ENCODE measurements around the gene TPI1.
"Not testable (repeated sequence)": the region's sequence is repeated elsewhere in the genome, so short reads cannot be mapped to it uniquely, and the experiment has no call there.

TPI1 gene

DNA sequence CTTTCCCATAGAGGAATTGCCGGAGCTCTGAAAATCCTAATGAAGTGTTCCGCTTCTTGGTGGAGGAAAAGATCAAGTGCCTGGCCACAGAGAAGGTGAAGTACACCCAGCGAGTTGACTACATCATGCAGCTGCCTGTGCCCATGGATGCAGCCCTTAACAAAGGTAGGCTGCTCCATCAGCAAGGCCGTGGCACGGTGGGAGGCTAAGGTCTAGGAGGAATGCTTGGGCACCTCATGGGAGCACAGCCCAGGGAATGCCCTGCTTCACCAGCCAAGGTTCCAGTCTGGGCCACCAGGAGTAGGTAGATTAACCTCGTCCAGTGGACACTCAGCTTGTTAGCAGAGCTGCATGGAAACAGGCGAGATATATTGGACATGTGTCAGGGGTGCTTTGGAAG, 6.4 kb upstream of the TPI1 start:
- DNase-seq: no peak
- intact Hi-C loops (cut with DNase I): no loop called here

- intact Hi-C loops (cut with DNase I): no loop called here
- DNase-seq: no peak
Observed at GRCh38 chr12:6861391-6861790, 5.9 kb upstream of the TPI1 start.

- intact Hi-C loops (cut with DNase I): no loop called here
- DNase-seq: no peak
Observed at GRCh38 chr12:6863033-6863432, 4.3 kb upstream of the TPI1 start.

GRCh38 chr12:6863586-6864321, 3.6 kb upstream of the TPI1 start:
- DNase-seq: no peak
- intact Hi-C loops (cut with DNase I): no loop called here

- DNase-seq; intact Hi-C loops (cut with DNase I): not testable (repeated sequence)
Observed at GRCh38 chr12:6865307-6865706, 2.0 kb upstream of the TPI1 start.

DNA sequence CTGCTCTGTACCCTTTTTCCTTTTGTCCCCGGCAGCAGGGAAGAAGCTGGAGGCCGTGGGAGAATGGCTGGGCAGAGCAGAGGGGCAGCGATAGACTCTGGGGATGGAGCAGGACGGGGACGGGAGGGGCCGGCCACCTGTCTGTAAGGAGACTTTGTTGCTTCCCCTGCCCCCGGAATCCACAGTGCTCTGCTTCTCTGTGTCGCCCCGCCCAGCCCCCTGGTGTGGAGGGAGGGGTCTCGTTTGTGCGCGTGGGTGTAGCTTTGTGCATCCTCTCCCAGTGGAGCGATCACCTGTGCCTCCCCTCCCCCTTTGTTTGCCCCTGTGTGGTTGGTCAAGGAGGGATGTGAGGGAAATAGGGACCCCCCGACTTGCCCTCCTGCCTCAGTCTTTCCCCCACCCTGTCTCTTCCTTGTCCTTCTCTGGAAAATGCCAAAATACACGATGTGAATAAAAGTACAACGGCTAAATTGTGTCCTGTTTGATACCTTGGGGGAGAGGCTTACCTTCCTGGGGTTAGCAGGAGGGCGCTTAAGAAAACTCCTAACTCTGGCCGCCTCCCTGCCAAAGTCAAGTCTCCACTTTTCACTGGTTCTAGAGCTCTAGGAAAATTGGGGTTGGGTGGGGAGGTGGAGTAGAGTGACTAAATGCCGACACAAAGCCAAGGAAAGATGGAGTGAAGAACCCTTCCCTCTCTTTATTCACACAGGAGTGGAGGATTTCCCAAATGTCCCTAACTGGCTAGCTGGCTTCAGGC, 990 bp upstream of the TPI1 start:
- DNase-seq: no peak
- intact Hi-C loops (cut with DNase I): no loop called here

DNA sequence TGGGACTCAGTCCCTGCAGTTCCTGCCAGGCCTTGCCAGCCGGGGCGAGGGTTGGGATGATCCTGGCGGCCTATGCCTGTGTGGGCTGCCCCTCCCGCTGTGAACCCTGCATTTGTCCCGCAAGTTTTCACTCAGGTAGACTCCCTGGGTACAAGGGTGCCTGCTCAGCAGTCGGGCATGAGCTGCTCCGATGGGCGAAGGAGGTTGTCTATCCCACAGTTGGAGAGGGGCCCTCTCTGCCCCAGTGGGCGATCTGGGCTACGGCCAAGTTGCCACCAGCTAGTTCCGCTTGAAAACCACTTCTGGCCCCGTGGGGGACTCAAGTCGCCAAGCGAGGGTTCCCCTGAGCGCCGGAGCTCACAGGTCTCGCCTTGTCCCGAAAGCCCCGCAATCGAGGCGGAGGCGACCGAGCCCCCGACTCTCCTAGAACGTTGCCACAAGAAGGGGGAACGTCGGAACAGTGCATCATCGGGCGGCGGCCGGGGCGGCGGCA, 365 bp upstream of the TPI1 start:
- DNase-seq: peak in 10 of 42 donors; percentile 19 to 59 (median 41)
- intact Hi-C loops (cut with DNase I): no loop called here

DNA sequence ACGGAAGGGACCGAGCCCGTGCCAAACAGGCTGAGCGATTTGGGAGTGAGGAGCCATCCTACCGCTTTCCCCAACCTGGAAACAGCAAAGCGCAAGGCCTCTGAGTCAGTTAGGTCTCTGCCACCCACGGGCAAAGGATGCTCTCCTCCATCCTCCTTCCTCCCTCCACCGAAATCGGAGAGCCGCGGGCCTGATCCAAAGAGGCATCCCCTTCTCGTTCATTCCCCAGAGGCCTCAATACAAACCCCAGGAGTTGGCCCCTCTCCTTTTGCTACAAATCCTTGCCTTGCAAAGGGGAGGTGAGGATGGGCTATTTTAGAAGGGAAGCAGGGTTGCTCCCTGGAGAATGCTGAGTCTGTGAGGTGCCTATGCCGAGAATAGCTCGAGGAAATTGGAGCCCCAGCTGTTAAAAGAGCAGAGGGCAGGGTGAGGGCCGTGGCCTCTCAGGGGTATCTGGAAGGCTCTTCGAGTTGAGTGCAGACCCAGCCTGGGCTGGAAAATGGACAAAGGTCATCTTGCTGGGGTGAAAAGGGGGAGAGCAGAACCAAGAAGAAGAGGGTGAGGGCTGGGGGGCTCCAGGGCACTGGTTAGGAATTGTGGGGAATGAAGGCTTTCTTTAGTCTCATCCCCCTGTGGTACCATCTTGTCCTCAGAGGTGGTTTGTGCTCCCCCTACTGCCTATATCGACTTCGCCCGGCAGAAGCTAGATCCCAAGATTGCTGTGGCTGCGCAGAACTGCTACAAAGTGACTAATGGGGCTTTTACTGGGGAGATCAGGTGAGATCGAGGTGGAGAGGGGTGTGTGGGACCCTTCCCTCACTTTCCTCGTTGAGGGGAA, 1.1 kb downstream of the TPI1 start:
- peak in 9 of 42 donors; percentile 17 to 78 (median 31) for DNase-seq
- intact Hi-C loops (cut with DNase I): no loop called here

DNA sequence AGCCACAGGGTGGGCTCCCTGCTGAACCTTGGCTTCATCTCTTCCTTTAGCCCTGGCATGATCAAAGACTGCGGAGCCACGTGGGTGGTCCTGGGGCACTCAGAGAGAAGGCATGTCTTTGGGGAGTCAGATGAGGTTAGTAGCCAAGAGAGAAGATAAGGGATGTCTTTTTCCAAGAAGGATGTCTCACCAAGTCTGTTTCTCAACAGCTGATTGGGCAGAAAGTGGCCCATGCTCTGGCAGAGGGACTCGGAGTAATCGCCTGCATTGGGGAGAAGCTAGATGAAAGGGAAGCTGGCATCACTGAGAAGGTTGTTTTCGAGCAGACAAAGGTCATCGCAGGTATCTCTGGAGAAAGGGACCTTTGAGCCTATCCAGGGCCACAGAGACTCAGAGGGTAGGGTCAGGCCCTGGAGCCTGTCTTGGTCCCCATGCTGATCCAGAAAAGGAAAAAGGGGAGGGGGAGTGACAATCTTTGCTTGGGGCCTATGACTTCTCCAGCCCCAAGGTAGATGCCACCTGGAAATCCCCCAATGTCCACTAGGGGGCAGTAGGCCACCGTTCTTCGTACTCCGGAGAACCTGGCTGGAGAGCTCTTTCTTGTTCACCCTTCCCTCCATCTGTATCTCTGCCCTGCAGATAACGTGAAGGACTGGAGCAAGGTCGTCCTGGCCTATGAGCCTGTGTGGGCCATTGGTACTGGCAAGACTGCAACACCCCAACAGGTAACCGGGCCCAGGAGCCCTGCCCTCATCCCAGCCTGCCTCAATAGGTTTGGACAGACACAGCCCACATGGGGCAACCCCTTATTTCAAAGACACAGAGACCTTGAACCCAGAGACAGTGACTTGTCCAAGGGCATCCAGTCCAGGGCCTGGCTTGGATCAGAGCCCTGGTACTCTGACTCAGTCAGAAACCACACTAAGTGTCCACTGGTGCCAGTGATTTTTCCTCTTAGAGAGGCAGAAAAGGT, 2.0 kb downstream of the TPI1 start:
- DNase-seq: peak; percentile 53 to 94 (median 85)
- intact Hi-C loops (cut with DNase I): no loop called here

DNA sequence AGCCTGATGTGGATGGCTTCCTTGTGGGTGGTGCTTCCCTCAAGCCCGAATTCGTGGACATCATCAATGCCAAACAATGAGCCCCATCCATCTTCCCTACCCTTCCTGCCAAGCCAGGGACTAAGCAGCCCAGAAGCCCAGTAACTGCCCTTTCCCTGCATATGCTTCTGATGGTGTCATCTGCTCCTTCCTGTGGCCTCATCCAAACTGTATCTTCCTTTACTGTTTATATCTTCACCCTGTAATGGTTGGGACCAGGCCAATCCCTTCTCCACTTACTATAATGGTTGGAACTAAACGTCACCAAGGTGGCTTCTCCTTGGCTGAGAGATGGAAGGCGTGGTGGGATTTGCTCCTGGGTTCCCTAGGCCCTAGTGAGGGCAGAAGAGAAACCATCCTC, 3.0 kb downstream of the TPI1 start:
- intact Hi-C loops (cut with DNase I): not testable (repeated sequence)

GRCh38 chr12:6871052-6871957, 4.0 kb downstream of the TPI1 start:
- intact Hi-C loops (cut with DNase I): no loop called here
- DNase-seq: no peak

More for the DNA sequence above, 3.0 kb downstream of the TPI1 start:
- peak in 1 of 42 donors; percentile 21 for DNase-seq

DNA sequence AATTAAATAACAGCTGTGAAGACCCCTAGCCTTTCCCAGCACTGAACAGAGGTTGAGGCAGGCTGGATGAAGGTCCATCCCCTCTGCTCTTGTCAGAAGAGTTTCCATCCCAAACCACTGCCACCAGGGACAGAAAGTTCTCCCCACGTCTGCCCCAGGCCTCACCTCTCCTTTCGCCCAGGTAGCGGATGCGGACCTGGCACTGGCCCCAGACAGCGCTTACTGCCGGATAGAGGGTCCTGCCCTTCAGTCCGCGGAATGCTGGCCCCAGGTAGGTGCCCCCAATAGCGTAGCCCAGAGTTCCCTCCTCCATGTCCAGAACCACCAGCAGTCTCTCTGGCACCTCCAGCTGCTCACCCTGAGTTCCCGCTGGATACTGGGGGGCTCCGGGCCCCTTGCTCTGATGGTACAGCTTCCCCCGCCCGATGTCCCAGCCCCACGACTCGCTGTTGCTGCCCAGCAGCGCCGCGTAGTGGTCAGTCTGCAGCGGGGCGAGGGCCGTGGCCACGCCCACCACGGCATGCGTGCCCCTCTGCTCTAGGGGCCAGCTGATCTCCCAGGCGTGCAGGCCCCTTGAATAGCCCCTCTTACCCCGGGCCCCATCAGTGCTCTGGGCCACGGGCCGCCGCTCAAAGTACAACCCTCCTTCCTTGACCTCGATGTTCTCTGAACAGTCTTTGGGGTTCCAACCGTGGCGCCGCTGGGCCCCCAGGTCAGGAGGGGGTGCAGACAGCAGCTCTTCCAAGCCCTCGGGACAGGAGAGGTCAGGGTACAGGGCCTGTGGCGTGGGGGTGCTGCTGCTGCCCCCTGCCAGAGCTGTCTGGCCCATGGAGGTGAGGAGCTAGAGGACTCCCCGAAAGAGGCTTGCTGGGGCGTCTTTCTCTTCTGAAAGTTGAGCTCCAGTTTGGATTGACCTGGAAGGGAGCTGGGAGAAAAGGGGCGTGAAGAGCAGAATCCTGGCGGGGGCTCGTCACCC, 5.0 kb downstream of the TPI1 start:
- peak; percentile 65 to 92 (median 84) for DNase-seq
- intact Hi-C loops (cut with DNase I): loop anchor here (2.0 kb wide), 1 partner anchor 18 kb away; no protein-coding TSS in a partner anchor

- DNase-seq: peak; percentile 85 to 98 (median 96)
- intact Hi-C loops (cut with DNase I): loop anchor here (2.0 kb wide), 1 partner anchor 17 kb away; no protein-coding TSS in a partner anchor
Observed at GRCh38 chr12:6873094-6874014, 6.0 kb downstream of the TPI1 start, which contains the start of gene SPSB2. Gene SPSB2, minus strand, starts transcription at chr12:6873303. Its CDS starts 402 bp downstream, at chr12:6872901.

GRCh38 chr12:6874015-6874368, 6.7 kb downstream of the TPI1 start:
- DNase-seq; intact Hi-C loops (cut with DNase I): not testable (repeated sequence)

GRCh38 chr12:6879824-6880223, 12.5 kb downstream of the TPI1 start:
- intact Hi-C loops (cut with DNase I); DNase-seq: not testable (repeated sequence)
